Measurements from ENCODE around the gene IRX3. TPM values are rescaled to one million over a fixed set of nuclear protein-coding genes. Genes with fewer than 3 reads are reported as not detected.

IRX3 gene
- total RNA-seq, 1 donor from 2014 or later = 28.9 TPM

- no peaks in the 10 kb centered on the region for H3K36me3 Mint-ChIP-seq (ENCODE audit: low read depth)
- no peak overlapping the region for H3K27ac Mint-ChIP-seq (ENCODE audit: unreplicated experiment)
- no peak overlapping the region for H3K4me3 Mint-ChIP-seq
- peaks cover 23% of the 10 kb centered on the region for H3K4me1 Mint-ChIP-seq
- H3K27me3 Mint-ChIP-seq (ENCODE audit: low read depth) = no peaks in the 10 kb centered on the region
- no peak for DNase-seq (ENCODE audit: low read depth, low spot score)
- TF ChIP-seq, protein P1, sequence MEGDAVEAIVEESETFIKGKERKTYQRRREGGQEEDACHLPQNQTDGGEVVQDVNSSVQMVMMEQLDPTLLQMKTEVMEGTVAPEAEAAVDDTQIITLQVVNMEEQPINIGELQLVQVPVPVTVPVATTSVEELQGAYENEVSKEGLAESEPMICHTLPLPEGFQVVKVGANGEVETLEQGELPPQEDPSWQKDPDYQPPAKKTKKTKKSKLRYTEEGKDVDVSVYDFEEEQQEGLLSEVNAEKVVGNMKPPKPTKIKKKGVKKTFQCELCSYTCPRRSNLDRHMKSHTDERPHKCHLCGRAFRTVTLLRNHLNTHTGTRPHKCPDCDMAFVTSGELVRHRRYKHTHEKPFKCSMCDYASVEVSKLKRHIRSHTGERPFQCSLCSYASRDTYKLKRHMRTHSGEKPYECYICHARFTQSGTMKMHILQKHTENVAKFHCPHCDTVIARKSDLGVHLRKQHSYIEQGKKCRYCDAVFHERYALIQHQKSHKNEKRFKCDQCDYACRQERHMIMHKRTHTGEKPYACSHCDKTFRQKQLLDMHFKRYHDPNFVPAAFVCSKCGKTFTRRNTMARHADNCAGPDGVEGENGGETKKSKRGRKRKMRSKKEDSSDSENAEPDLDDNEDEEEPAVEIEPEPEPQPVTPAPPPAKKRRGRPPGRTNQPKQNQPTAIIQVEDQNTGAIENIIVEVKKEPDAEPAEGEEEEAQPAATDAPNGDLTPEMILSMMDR (conservative IDR thresholded peaks at IDR 0.05) = no peak
- peaks cover 9% of the 10 kb centered on the region for H3K9me3 Mint-ChIP-seq
Observed at GRCh38 chr16:54244061-54244886, 42.3 kb downstream of the IRX3 start.

DNA sequence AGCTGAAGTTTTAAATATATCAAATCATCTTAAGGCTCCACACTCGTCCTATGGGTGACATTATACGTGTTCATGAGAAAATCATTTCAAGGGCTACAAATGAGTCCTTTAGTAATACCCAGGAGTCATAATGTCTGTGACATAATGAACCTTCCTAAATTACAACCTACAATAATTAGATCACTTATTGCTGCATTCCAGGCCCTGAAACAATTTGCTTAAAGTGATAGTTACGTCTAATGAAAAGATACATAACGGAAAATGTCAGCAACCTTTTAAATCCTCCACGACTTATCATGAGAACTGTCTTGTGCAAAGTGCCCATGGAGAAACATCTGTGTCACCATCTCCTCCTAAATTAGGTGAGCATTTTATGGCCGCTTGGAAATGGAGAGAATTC is 43.4 kb downstream of the IRX3 start:
- Mint-ChIP-seq H3K9me3 (peaks cover 9% of the 10 kb centered on the region), H3K4me3 (no peak overlapping the region), H3K27ac (ENCODE audit: unreplicated experiment) (no peak overlapping the region), H3K27me3 (ENCODE audit: low read depth) (no peaks in the 10 kb centered on the region), H3K36me3 (ENCODE audit: low read depth) (no peaks in the 10 kb centered on the region), H3K4me1 (peaks cover 23% of the 10 kb centered on the region)
- DNase-seq (ENCODE audit: low read depth, low spot score) = no peak
- TF ChIP-seq, protein P1 (conservative IDR thresholded peaks at IDR 0.05) = no peak

GRCh38 chr16:54242199-54242598 is 44.4 kb downstream of the IRX3 start:
- Mint-ChIP-seq H3K4me3 (no peak overlapping the region), H3K27ac (ENCODE audit: unreplicated experiment) (no peak overlapping the region), H3K9me3 (peaks cover 9% of the 10 kb centered on the region), H3K4me1 (peaks cover 23% of the 10 kb centered on the region), H3K27me3 (ENCODE audit: low read depth) (no peaks in the 10 kb centered on the region), H3K36me3 (ENCODE audit: low read depth) (no peaks in the 10 kb centered on the region)
- TF ChIP-seq, protein P1 (conservative IDR thresholded peaks at IDR 0.05) = no peak
- DNase-seq (ENCODE audit: low read depth, low spot score) = no peak

DNA sequence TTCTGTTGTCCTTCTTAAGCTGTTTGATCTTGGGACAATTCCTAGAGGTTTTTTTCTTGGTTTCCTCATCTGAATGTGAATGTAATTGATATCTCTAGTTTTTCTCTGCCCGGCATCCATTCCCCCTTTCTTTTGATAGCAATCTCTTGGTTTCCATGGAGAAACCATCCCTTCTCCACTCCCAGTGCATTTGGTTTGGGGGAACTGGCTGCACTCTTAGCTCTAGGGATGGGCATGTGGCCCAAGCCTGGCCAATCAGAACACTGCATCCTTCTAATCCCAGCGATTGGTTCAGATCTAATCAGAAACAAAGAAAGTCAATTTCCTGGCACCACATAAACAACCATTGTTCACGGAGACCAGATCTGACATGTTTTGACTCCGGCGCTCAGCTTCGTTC is 45.1 kb downstream of the IRX3 start:
- Mint-ChIP-seq H3K36me3 (ENCODE audit: low read depth) (no peaks in the 10 kb centered on the region), H3K9me3 (peaks cover 9% of the 10 kb centered on the region), H3K4me1 (peaks cover 23% of the 10 kb centered on the region), H3K27ac (ENCODE audit: unreplicated experiment) (no peak overlapping the region), H3K4me3 (no peak overlapping the region), H3K27me3 (ENCODE audit: low read depth) (no peaks in the 10 kb centered on the region)
- no peak for DNase-seq (ENCODE audit: low read depth, low spot score)
- TF ChIP-seq, protein P1 (conservative IDR thresholded peaks at IDR 0.05) = no peak

GRCh38 chr16:54240271-54241129 is 46.1 kb downstream of the IRX3 start:
- H3K4me1 Mint-ChIP-seq = peaks cover 23% of the 10 kb centered on the region
- no peak overlapping the region for H3K27ac Mint-ChIP-seq (ENCODE audit: unreplicated experiment)
- no peaks in the 10 kb centered on the region for H3K36me3 Mint-ChIP-seq (ENCODE audit: low read depth)
- TF ChIP-seq, protein P1 (conservative IDR thresholded peaks at IDR 0.05) = no peak
- peaks cover 4% of the 10 kb centered on the region for H3K9me3 Mint-ChIP-seq
- no peak for DNase-seq (ENCODE audit: low read depth, low spot score)
- no peak overlapping the region for H3K4me3 Mint-ChIP-seq
- H3K27me3 Mint-ChIP-seq (ENCODE audit: low read depth) = no peaks in the 10 kb centered on the region

Data from neural crest cell (in vitro differentiated cells).